H54 (cell line): ENCODE measurements around the gene C15orf62.
A peak's percentile ranks its signal among the peaks of the same experiment; 100 is the strongest.

ENCODE experiments used
- DNase-seq: peaks from one replicate; pipeline ENCODE4 v3.0.0; 2011; ENCODE audit warnings: low spot score, mixed read lengths; ENCODE audit not compliant: insufficient read length
- FAIRE-seq: peaks from 3 replicates; lab custom pipeline; 2011; peaks lifted over from hg19 to GRCh38; lab: Jason Lieb, UNC
- POLR2A ChIP-seq: IDR thresholded peaks from 2 replicates; pipeline ENCODE4 v1.6.1; 2011; ENCODE audit warnings: low read depth, mild to moderate bottlenecking, low read length

Gene C15orf62

GRCh38 chr15:40785164-40785563 is 15.4 kb downstream of the C15orf62 start:
- DNase-seq: no peak
- FAIRE-seq: no peak
- TF ChIP-seq POLR2A: no peak

- no peak for DNase-seq
- TF ChIP-seq POLR2A: no peak
- no peak for FAIRE-seq
Observed at GRCh38 chr15:40785814-40786213, 16.0 kb downstream of the C15orf62 start.

GRCh38 chr15:40787344-40787841 is 17.6 kb downstream of the C15orf62 start:
- FAIRE-seq (peak; percentile 89), DNase-seq (no peak)

DNA sequence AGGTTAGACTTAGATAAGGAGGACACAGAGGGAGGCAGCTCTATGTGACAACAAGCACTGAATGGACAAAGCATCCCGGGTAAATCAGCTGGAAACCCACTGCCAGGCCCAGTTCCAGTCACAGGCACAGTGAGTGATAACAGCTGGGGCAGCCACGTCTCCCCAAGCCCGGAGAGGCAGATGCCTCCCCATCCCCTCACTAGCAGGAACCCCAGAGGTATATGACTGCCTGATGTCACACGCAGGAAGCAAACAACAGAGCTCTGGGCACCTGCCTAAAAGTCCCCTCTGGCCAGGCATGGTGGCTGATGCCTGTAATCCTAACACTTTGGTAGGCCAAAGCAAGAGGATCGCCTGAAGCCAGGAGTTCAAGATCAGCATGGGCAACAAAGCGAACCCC is 18.2 kb downstream of the C15orf62 start:
- no peak for TF ChIP-seq POLR2A
- DNase-seq (no peak), FAIRE-seq (no peak)

More at GRCh38 chr15:40787344-40787841, 17.6 kb downstream of the C15orf62 start:
- TF ChIP-seq POLR2A: no peak

- FAIRE-seq (no peak), DNase-seq (no peak)
- TF ChIP-seq POLR2A: no peak
Observed at GRCh38 chr15:40789119-40789518, 19.3 kb downstream of the C15orf62 start.

DNA sequence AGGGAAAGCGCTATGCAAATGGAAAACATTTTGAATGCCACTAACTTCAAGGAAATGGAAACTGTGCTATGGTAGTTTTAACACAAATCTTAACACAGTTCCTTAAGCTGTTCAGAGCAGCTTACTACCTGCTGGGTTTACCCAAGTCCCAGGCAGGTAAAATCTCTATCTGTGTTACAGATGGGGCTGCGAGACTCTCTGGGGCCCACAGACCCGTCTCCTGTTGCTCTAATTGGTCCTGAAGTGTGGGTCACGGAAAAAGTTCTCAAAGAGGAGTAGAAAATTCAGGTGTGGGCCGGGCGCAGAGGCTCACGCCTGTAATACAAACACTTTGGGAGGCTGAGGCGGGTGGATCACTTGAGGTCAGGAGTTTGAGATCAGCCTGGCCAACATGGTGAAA is 20.2 kb downstream of the C15orf62 start:
- no peak for DNase-seq
- no peak for TF ChIP-seq POLR2A
- no peak for FAIRE-seq

DNA sequence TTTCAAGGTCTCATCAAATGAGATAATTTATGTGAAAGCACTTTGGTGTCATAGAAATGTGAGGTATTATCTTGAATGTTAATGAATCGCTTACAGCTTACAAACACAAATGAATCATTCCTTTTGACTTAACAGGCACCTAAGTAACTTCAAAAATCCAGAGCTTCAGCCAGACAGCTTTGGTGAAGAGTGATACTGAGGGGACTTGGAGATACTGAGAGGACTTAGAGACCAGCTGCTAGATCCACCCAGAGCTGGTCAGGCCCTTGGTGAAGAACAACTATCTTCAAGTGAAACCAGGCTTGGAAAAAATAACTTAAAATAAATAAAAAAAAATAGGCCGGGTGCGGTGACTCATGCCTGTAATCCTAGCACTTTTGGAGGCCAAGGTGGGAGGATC is 20.9 kb downstream of the C15orf62 start:
- FAIRE-seq: no peak
- TF ChIP-seq POLR2A: no peak

GRCh38 chr15:40792394-40792793 is 22.6 kb downstream of the C15orf62 start:
- TF ChIP-seq POLR2A: no peak
- FAIRE-seq: no peak
- DNase-seq: no peak

More for the DNA sequence above, 20.9 kb downstream of the C15orf62 start:
- DNase-seq: no peak

DNA sequence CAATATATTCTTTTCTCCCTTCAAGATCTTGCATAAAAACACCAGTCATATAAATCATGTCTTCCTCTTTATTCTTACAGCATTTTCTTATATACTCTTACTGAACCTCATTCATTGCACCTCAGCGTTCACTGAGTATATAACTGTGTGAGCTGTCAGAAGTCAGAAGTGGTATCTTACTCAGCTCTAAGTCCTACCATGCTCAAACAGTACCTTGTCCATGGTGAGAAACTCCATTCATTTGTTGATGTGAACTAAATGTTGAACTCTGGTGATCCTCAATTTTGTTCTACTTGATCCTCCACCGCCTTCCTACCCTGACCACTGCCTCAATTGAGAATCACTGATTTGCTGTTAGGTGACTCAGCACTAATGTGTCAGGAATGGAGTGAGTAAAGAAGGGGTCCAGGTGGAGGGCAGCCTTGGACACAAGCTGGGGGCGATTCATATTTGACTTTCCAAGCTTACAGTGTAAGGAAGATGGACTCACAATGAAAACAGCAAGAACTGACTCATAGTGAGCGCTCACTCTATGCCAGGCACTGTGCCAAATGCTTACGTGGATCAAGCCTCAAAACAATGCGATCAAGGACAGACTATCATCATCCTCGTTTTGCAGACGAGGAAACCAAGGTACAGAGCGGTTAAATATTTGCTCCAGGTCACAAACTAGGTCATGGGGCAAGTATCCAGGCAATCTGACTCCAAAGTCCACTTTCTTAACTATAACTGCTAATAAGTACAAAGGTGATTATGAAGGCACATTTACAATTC is 23.6 kb downstream of the C15orf62 start:
- TF ChIP-seq POLR2A: no peak
- DNase-seq (peak; percentile 40), FAIRE-seq (peak; percentile 95)

- DNase-seq (no peak), FAIRE-seq (no peak)
- no peak for TF ChIP-seq POLR2A
Observed at GRCh38 chr15:40796041-40796440, 26.3 kb downstream of the C15orf62 start.

GRCh38 chr15:40796512-40796911 is 26.7 kb downstream of the C15orf62 start:
- FAIRE-seq (no peak), DNase-seq (no peak)
- no peak for TF ChIP-seq POLR2A

- TF ChIP-seq POLR2A: no peak
- no peak for DNase-seq
- FAIRE-seq: no peak
Observed at GRCh38 chr15:40799523-40799922, 29.7 kb downstream of the C15orf62 start.

DNA sequence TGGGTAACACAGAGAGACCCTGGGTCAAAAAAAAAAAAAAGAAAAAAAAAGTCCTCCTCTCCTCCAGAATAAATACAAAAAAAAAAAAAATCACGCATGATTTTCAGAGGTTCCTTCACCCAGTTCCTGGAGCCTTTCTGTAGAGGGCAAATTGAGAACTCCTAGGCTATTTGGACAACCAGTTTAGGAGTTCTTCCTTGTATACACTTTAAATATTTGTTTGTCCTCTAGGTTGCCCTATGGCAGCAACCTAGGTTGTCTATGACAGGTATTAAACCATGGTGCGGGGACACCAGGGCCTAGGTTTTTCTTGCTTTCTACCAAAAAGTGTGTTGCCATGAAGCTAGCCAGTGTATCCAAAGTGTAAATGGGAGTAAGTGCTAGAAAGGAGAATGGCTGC is 33.3 kb downstream of the C15orf62 start:
- no peak for FAIRE-seq
- TF ChIP-seq POLR2A: no peak

DNA sequence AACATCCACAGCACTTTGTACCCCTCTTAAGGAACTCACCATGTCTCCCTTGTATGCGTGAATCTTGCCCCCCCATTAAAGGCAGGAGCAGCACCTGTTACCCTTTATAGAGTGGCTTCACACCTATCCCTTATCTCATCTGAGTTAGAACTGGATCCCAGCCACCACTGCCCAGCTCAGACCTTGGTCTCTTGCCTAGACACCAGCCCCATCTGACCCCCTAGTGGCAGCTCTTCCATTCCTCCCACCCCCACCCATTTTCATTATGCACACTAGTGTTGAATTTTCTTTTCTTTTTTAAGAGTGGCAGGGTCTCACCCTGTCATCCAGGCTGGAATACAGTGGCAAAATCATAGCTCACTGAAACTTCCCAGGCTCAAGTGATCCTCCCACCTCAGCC is 33.9 kb downstream of the C15orf62 start:
- TF ChIP-seq POLR2A: no peak
- no peak for DNase-seq
- FAIRE-seq: no peak

More for the DNA sequence above, 33.3 kb downstream of the C15orf62 start:
- DNase-seq: no peak

GRCh38 chr15:40806672-40807027 is 36.9 kb downstream of the C15orf62 start:
- DNase-seq (no peak), FAIRE-seq (no peak)
- no peak for TF ChIP-seq POLR2A
